Mesodermal cell (in vitro differentiated cells): ENCODE data around the gene TACC3.
A peak's percentile ranks its signal among the peaks of the same experiment; 100 is the strongest.

Source experiments
- H3K27ac ChIP-seq: 2 replicates; pipeline ENCODE4 v1.7.0; 2013; ENCODE audit warnings: mild to moderate bottlenecking, low read depth, low read length, moderate library complexity; ENCODE audit not compliant: severe bottlenecking
- H3K36me3 ChIP-seq: 2 replicates; pipeline ENCODE4 v1.7.1; 2013; ENCODE audit warnings: mild to moderate bottlenecking, low read length, moderate library complexity; ENCODE audit not compliant: control insufficient read depth, insufficient read depth
- H3K4me1 ChIP-seq: one replicate; pipeline ENCODE4 v1.7.1; 2013; ENCODE audit warnings: mild to moderate bottlenecking, low read length; ENCODE audit not compliant: insufficient read depth, control insufficient read depth, poor library complexity, severe bottlenecking
- H3K4me3 ChIP-seq: 2 replicates; pipeline ENCODE4 v1.7.0; 2013; ENCODE audit warnings: low read length, control low read depth, mild to moderate bottlenecking; ENCODE audit not compliant: insufficient read depth, poor library complexity, severe bottlenecking; ENCODE audit errors: extremely low read depth
- H3K9me3 ChIP-seq: 2 replicates; pipeline ENCODE4 v1.7.1; 2013; ENCODE audit warnings: mild to moderate bottlenecking, low read length, moderate library complexity; ENCODE audit not compliant: control insufficient read depth
- WGBS, 2 experiments: methylation state at CpG; one replicate each; pipeline ENCODE4 v1.1.5; 2013; ENCODE audit warnings: missing lambda C conversion rate in 2 of 2; ENCODE audit not compliant: insufficient coverage in 2 of 2; 5-methylcytosine and 5-hydroxymethylcytosine counted together

Gene TACC3

DNA sequence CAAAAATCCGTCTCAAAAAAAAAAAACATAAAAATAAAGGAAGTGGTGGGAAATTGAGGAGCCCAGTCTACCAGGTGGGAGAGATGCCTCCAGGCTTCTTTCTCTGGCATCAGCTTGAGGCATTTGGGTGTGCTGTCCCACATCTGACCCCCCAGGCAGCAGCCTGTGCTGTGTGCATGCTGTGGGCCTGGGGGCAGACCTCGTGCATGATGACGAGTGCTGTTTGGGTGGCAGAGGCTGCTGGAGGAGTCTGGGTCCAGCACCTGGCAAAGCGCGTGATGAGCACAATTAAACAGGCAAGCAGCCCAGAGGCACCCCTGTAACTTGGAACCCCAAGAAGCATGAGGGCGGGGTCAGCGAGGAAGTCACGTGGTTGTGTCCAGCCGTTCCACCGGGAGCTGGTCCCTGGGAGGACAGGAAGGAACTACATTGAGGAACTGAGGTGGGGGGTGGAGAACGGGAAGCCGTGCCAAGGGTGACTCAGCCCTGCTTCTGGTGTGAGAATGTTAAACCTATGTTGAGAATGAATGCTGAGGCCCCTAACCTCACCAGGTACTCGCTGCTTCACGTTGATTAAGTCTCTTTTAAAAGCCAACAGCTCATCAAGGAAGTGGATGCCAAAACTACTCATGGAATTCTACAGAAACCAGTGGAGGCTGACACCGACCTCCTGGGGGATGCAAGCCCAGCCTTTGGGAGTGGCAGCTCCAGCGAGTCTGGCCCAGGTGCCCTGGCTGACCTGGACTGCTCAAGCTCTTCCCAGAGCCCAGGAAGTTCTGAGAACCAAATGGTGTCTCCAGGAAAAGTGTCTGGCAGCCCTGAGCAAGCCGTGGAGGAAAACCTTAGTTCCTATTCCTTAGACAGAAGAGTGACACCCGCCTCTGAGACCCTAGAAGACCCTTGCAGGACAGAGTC, 6.1 kb downstream of the TACC3 start:
- Histone ChIP-seq H3K4me3 (no peak overlapping the region), H3K36me3 (peaks cover 82% of the 10 kb centered on the region), H3K4me1 (peaks cover 36% of the 10 kb centered on the region), H3K9me3 (no peaks in the 10 kb centered on the region), H3K27ac (peak overlapping the region; percentile 69)
- 83 to 92% methylated on average over 17 of the region's 18 CpGs for WGBS, 2 experiments

GRCh38 chr4:1728061-1728980, 7.0 kb downstream of the TACC3 start:
- Histone ChIP-seq H3K4me3 (no peak overlapping the region), H3K27ac (no peak overlapping the region), H3K4me1 (peaks cover 26% of the 10 kb centered on the region), H3K9me3 (no peaks in the 10 kb centered on the region), H3K36me3 (peaks cover 86% of the 10 kb centered on the region)
- 91 to 97% methylated on average over 29 to 31 of the region's 31 CpGs for WGBS, 2 experiments

DNA sequence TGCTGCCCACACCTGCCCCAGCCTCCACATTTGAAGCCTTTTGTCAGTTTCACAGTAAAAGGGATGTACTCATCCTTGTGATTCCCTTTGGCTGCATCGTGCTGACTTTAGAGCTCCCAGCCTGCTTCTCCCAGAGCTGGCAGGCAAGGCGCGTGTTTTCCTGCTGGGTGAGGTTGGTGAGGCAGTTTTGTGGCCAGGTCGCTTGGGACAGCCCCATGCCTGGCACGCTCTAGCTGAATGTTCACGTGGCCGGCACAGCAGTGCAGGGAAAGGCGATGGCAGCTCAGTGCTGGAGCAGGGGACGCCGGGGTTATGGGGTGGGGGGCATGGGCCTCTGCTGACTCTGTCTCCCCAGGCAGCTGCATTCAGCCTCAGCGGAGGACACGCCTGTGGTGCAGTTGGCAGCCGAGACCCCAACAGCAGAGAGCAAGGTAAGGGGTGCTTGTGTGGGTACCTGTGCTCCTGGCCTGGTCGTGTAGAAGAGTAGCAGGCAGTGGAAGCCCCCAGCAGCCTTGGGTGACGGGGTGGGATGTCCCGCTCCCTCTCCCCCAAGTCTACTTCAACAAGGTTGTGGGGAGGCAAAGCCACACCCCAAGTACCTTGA, 9.3 kb downstream of the TACC3 start:
- Histone ChIP-seq H3K4me1 (peaks cover 20% of the 10 kb centered on the region), H3K4me3 (no peak overlapping the region), H3K9me3 (no peaks in the 10 kb centered on the region), H3K27ac (no peak overlapping the region), H3K36me3 (peaks cover 86% of the 10 kb centered on the region)
- WGBS, 2 experiments, result 97 to 98% methylated on average over 15 of the region's 16 CpGs

DNA sequence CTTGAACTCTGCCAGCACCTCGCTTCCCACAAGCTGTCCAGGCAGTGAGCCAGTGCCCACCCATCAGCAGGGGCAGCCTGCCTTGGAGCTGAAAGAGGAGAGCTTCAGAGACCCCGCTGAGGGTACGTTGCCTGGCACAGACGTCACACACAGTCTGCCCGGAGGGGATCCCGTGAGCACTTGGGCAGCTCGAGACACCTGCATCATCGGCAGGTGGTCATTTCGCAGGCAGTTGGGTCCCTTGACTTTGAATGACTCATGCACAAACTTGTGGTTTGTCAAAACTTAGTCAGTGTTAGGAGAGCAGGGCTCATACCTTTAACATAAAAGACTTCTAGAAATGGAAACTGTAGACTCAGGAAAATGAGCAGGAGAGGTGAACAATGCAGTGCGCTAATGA, 9.9 kb downstream of the TACC3 start:
- H3K4me3 ChIP-seq, result no peak overlapping the region
- no peak overlapping the region for H3K27ac ChIP-seq
- H3K4me1 ChIP-seq, result peaks cover 20% of the 10 kb centered on the region
- H3K36me3 ChIP-seq, result peaks cover 86% of the 10 kb centered on the region
- H3K9me3 ChIP-seq, result no peaks in the 10 kb centered on the region
- 92 to 97% methylated on average over 10 of the region's 10 CpGs for WGBS, 2 experiments

DNA sequence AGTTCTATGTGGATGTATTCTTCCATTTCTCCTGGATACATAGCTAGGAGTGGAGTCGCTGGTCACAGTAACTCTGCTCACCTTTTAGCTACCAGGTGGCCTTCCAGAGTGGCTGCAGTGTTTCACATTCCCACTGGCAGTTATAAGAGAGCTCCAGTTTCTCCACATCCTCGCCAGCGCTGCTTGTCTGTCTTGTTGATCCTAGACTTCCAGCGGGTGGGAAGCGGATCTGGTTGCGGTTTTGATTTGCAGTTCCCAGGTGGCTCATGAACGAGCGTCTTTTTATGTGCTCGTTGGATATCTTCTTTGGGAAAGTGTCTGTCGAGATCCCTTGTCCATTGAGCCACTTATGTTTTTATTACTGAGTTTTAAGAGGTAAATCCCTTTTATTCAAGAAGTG, 11.6 kb downstream of the TACC3 start:
- WGBS, 2 experiments, result 98% methylated on average over 9 to 10 of the region's 10 CpGs
- peaks cover 17% of the 10 kb centered on the region for H3K9me3 ChIP-seq
- no peak overlapping the region for H3K27ac ChIP-seq
- peaks cover 7% of the 10 kb centered on the region for H3K4me1 ChIP-seq
- peaks cover 94% of the 10 kb centered on the region for H3K36me3 ChIP-seq
- H3K4me3 ChIP-seq, result no peak overlapping the region

- Histone ChIP-seq H3K27ac (no peak overlapping the region), H3K4me3 (no peak overlapping the region), H3K9me3 (peaks cover 26% of the 10 kb centered on the region), H3K36me3 (peaks cover 100% of the 10 kb centered on the region), H3K4me1 (no peaks in the 10 kb centered on the region)
- 93 to 94% methylated on average over 15 to 19 of the region's 20 CpGs for WGBS, 2 experiments
Observed at GRCh38 chr4:1735215-1735614, 13.9 kb downstream of the TACC3 start.

- Histone ChIP-seq H3K27ac (no peak overlapping the region), H3K36me3 (peaks cover 100% of the 10 kb centered on the region), H3K4me1 (no peaks in the 10 kb centered on the region), H3K9me3 (peaks cover 26% of the 10 kb centered on the region), H3K4me3 (no peak overlapping the region)
- WGBS, 2 experiments, result 96 to 97% methylated on average over 12 to 13 of the region's 13 CpGs
Observed at GRCh38 chr4:1736812-1737211, 15.5 kb downstream of the TACC3 start.

GRCh38 chr4:1737666-1738065, 16.3 kb downstream of the TACC3 start:
- Histone ChIP-seq H3K4me3 (no peak overlapping the region), H3K27ac (no peak overlapping the region), H3K4me1 (no peaks in the 10 kb centered on the region), H3K9me3 (peaks cover 26% of the 10 kb centered on the region), H3K36me3 (peaks cover 100% of the 10 kb centered on the region)
- 95% methylated on average over 6 to 15 of the region's 15 CpGs for WGBS, 2 experiments

- WGBS, 2 experiments, result 96 to 97% methylated on average over 4 of the region's 4 CpGs
- no peak overlapping the region for H3K27ac ChIP-seq
- H3K4me1 ChIP-seq, result no peaks in the 10 kb centered on the region
- no peak overlapping the region for H3K4me3 ChIP-seq
- peaks cover 26% of the 10 kb centered on the region for H3K9me3 ChIP-seq
- peaks cover 96% of the 10 kb centered on the region for H3K36me3 ChIP-seq
Observed at GRCh38 chr4:1738410-1738809, 17.1 kb downstream of the TACC3 start.

DNA sequence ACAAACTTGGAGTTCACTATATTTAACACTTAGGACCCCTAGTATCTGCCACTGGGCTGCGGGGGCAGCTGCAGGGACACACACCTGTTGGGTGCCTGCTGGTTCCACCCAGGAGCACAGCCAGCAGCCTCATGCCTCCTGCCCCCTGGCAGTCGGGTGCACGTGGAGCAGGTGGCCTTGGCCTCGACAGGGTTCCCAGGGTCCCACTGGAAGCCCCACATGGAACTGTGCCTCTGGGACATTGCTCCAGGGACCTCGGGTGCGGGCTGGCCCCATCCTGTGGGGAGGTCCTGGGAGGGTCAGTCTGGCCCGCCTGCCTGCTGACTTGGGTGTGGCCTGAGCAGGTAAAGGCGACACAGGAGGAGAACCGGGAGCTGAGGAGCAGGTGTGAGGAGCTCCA, 18.0 kb downstream of the TACC3 start:
- Histone ChIP-seq H3K27ac (no peak overlapping the region), H3K36me3 (peaks cover 96% of the 10 kb centered on the region), H3K9me3 (peaks cover 26% of the 10 kb centered on the region), H3K4me1 (no peaks in the 10 kb centered on the region), H3K4me3 (no peak overlapping the region)
- WGBS, 2 experiments, result 96 to 97% methylated on average over 9 of the region's 9 CpGs
